Lower lobe of right lung (tissue), 2 donors: ENCODE measurements around the gene RNU2-1. TPM values are rescaled to one million over a fixed set of nuclear protein-coding genes. Genes with fewer than 3 reads are reported as not detected.
"Not testable (repeated sequence)": the region's sequence is repeated elsewhere in the genome, so short reads cannot be mapped to it uniquely, and the experiment has no call there.

Experiments used
- ATAC-seq, 2 donors: fragments of 200-7000 bp; cut with Tn5 transposase; one replicate each; pipeline ENCODE4 v1.9.1; 2020 to 2022; ENCODE audit warnings: mild to moderate bottlenecking in 2 of 2, moderate library complexity in 2 of 2
- DNase-seq: peaks from one replicate; pipeline ENCODE4 v3.0.0-alpha.2; 2020
- H3K27ac ChIP-seq: fragments of 200-600 bp; one replicate; pipeline ENCODE4 v1.8.0; 2022
- H3K27me3 ChIP-seq: fragments of 200-600 bp; one replicate; pipeline ENCODE4 v1.8.0; 2022; ENCODE audit warnings: low read depth
- H3K36me3 ChIP-seq: fragments of 200-600 bp; one replicate; pipeline ENCODE4 v1.8.0; 2022; ENCODE audit warnings: mild to moderate bottlenecking
- H3K4me1 ChIP-seq: fragments of 200-600 bp; one replicate; pipeline ENCODE4 v1.8.0; 2022
- H3K4me3 ChIP-seq: fragments of 200-600 bp; one replicate; pipeline ENCODE4 v1.8.0; 2022; ENCODE audit warnings: mild to moderate bottlenecking
- H3K9me3 ChIP-seq: fragments of 200-600 bp; one replicate; pipeline ENCODE4 v1.8.0; 2022
- CTCF ChIP-seq: fragments of 200-600 bp; IDR thresholded peaks from one replicate; pipeline ENCODE4 v1.8.0; 2022; ENCODE audit warnings: antibody characterized with exemption, mild to moderate bottlenecking
- intact Hi-C: fragments of 100-400 bp; cut with DNase I; formaldehyde crosslinking; loops from one replicate; pipeline ENCODE4 v1.11.0; 2022
- total RNA-seq: library from RNA; stranded (reverse); fragmentation: NEBNext Ultra II Directional; extraction: Animal tissue kit (Norgen Biotek cat#: 25700); gene quantifications from one replicate; pipeline ENCODE4 v1.2.1, GENCODE V29; 2021
- donor health status: DM: no; HTN: yes; CAD: no; lungs with severe emphysema.

Gene RNU2-1
- total RNA-seq, 1 donor from 2014 or later, result 8,279 TPM

- Histone ChIP-seq H3K9me3 (no peaks in the 10 kb centered on the region), H3K4me1 (no peaks in the 10 kb centered on the region), H3K4me3 (no peak overlapping the region), H3K27ac (no peak overlapping the region), H3K27me3 (no peaks in the 10 kb centered on the region), H3K36me3 (peaks cover 100% of the 10 kb centered on the region)
- DNase-seq (no peak), ATAC-seq (peak in 1 of 2 donors; percentile 39)
- TF ChIP-seq CTCF, result no peak
- intact Hi-C loops, result no loop called here
Measured at GRCh38 chr17:43200127-43200526, 33.6 kb downstream of the RNU2-1 start.

DNA sequence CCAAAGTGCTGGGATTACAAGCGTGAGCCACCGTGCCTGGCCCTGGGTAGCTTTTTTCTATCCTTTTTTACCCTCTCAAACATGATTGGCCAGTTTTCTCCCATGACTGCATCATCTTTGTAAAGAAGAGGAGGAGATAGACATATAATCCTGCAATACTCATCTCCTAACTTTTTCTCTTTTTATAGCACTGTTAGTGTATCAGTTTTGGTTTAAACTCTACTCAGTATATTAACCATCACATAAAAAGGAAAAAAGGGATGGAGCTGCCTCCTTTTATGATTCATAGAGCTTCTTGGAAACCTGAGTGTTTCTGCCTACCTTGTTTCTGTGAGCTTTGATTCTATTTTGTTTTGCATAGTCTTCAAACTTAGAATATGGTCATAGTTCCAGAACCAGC is 34.1 kb downstream of the RNU2-1 start:
- ATAC-seq, result no peak
- TF ChIP-seq CTCF, result no peak
- peaks cover 100% of the 10 kb centered on the region for H3K36me3 ChIP-seq

DNA sequence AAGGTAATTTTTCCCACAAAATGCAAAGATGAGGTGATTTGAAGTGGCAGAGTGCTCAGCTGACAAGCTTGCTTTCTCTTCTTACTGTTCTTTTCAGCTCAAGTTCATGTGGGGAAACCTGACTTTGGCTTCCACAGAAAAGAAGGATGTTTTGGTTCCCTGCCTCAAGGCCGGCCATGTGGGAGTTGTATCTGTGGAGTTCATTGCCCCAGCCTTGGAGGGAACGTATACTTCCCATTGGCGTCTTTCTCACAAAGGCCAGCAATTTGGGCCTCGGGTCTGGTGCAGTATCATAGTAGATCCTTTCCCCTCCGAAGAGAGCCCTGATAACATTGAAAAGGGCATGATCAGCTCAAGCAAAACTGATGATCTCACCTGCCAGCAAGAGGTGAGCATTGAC is 40.5 kb downstream of the RNU2-1 start:
- ATAC-seq, result no peak
- no peak for DNase-seq
- H3K36me3 ChIP-seq, result peaks cover 100% of the 10 kb centered on the region

More for the DNA sequence above, 34.1 kb downstream of the RNU2-1 start:
- Histone ChIP-seq H3K27me3 (no peaks in the 10 kb centered on the region), H3K9me3 (no peaks in the 10 kb centered on the region), H3K4me1 (no peaks in the 10 kb centered on the region), H3K27ac (no peak overlapping the region), H3K4me3 (no peak overlapping the region)
- no peak for DNase-seq
- intact Hi-C loops, result no loop called here

DNA sequence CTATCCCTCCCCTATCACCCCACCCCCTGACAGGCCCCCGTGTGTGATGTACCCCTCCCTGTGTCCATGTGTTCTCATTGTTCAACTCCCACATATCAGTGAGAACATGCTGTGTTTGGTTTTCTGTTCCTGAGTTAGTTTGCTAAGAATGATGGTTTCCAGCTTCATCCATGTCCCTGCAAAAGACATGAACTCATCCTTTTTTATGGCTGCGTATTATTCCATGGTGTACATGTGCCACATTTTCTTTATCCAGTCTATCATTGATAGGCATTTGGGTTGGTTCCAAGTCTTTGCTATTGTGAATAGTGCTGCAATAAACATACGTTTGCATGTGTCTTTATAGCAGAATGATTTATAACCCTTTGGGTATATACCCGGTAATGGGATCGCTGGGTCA is 47.1 kb downstream of the RNU2-1 start:
- ATAC-seq, H3K27ac ChIP-seq, intact Hi-C loops, H3K27me3 ChIP-seq, H3K9me3 ChIP-seq, H3K4me3 ChIP-seq, DNase-seq, H3K4me1 ChIP-seq: not testable (repeated sequence)
- peaks cover 98% of the 10 kb centered on the region for H3K36me3 ChIP-seq

More for the DNA sequence above, 40.5 kb downstream of the RNU2-1 start:
- TF ChIP-seq CTCF, result no peak
- H3K27me3 ChIP-seq, result no peaks in the 10 kb centered on the region
- H3K4me1 ChIP-seq, result no peaks in the 10 kb centered on the region
- no peak overlapping the region for H3K4me3 ChIP-seq
- intact Hi-C loops, result no loop called here
- H3K27ac ChIP-seq, result no peak overlapping the region
- no peaks in the 10 kb centered on the region for H3K9me3 ChIP-seq

- intact Hi-C loops, result no loop called here
- H3K27me3 ChIP-seq, result no peaks in the 10 kb centered on the region
Measured at GRCh38 chr17:43183921-43184320, 49.9 kb downstream of the RNU2-1 start.

More at GRCh38 chr17:43183921-43184320, 49.9 kb downstream of the RNU2-1 start:
- DNase-seq (no peak), ATAC-seq (no peak)
- H3K4me3 ChIP-seq, result no peak overlapping the region
- H3K9me3 ChIP-seq, result no peaks in the 10 kb centered on the region
- peaks cover 98% of the 10 kb centered on the region for H3K36me3 ChIP-seq
- no peak overlapping the region for H3K27ac ChIP-seq
- no peaks in the 10 kb centered on the region for H3K4me1 ChIP-seq
- no peak for TF ChIP-seq CTCF

Other genes starting within 250 kb of the RNU2-1 start
- gene RPL27, start 235.6 kb downstream of the RNU2-1 start, total RNA-seq, result 810 TPM
- 61.5 TPM for gene IFI35, start 227.2 kb downstream of the RNU2-1 start, total RNA-seq
- 382 TPM for gene VAT1, start 211.6 kb downstream of the RNU2-1 start, total RNA-seq
- gene RND2, start 208.7 kb downstream of the RNU2-1 start, total RNA-seq, result 0.53 TPM
- 7.4 TPM for gene BRCA1, start 108.6 kb downstream of the RNU2-1 start, total RNA-seq
- gene NBR1, start 62.8 kb downstream of the RNU2-1 start, total RNA-seq, result 93.3 TPM
- gene TMEM106A, start 22.1 kb downstream of the RNU2-1 start, total RNA-seq, result 17.9 TPM
- not detected for gene CCDC200, start 5.4 kb downstream of the RNU2-1 start, total RNA-seq
- gene ARL4D, start 165.0 kb upstream of the RNU2-1 start, total RNA-seq, result 12.9 TPM
- gene DHX8, start 250.0 kb upstream of the RNU2-1 start, total RNA-seq, result 56.7 TPM